Effector memory CD4-positive, alpha-beta T cell (primary cell): ENCODE data around the gene GCK.
A peak's percentile ranks its signal among the peaks of the same experiment; 100 is the strongest.
"Not testable (repeated sequence)": the region's sequence is repeated elsewhere in the genome, so short reads cannot be mapped to it uniquely, and the experiment has no call there.

Source experiments
- DNase-seq, 3 donors: peaks; one replicate each; pipeline ENCODE4 v3.0.0-alpha.2; 2020
- H3K27ac ChIP-seq: 2 replicates; pipeline ENCODE4 v1.7.0; 2013; ENCODE audit warnings: mild to moderate bottlenecking, low read length, moderate library complexity; ENCODE audit not compliant: insufficient read depth, poor library complexity, severe bottlenecking
- H3K27me3 ChIP-seq: replicated peaks from 2 replicates; pipeline ENCODE4 v1.7.0; 2013; ENCODE audit warnings: mild to moderate bottlenecking, low read length; ENCODE audit not compliant: insufficient read depth, control insufficient read depth, poor library complexity, severe bottlenecking
- H3K36me3 ChIP-seq: 2 replicates; pipeline ENCODE4 v1.7.0; 2013; ENCODE audit warnings: mild to moderate bottlenecking, low read length, moderate library complexity; ENCODE audit not compliant: control insufficient read depth, insufficient read depth
- H3K4me1 ChIP-seq: 2 replicates; pipeline ENCODE4 v1.7.0; 2013; ENCODE audit warnings: low read length, mild to moderate bottlenecking; ENCODE audit not compliant: control insufficient read depth, insufficient read depth, poor library complexity, severe bottlenecking
- H3K4me3 ChIP-seq: 2 replicates; pipeline ENCODE4 v1.7.0; 2013; ENCODE audit warnings: low read length, low read depth, mild to moderate bottlenecking; ENCODE audit not compliant: insufficient read depth, poor library complexity, severe bottlenecking
- H3K9me3 ChIP-seq: 2 replicates; pipeline ENCODE4 v1.7.0; 2013; ENCODE audit warnings: mild to moderate bottlenecking, low read length, moderate library complexity; ENCODE audit not compliant: control insufficient read depth

Gene GCK

GRCh38 chr7:44131173-44132029 lies 57.8 kb downstream of the GCK start:
- H3K9me3 ChIP-seq: no peaks in the 10 kb centered on the region
- no peak for DNase-seq
- H3K4me1 ChIP-seq: no peaks in the 10 kb centered on the region
- no peak overlapping the region for H3K4me3 ChIP-seq
- no peak overlapping the region for H3K27ac ChIP-seq
- no peaks in the 10 kb centered on the region for H3K36me3 ChIP-seq
- H3K27me3 ChIP-seq: no peaks in the 10 kb centered on the region

GRCh38 chr7:44128721-44129582 lies 60.3 kb downstream of the GCK start:
- H3K4me1 ChIP-seq: peaks cover 3% of the 10 kb centered on the region
- DNase-seq: no peak
- H3K4me3 ChIP-seq: no peak overlapping the region
- H3K27ac ChIP-seq: no peak overlapping the region
- H3K36me3 ChIP-seq: no peaks in the 10 kb centered on the region
- no peaks in the 10 kb centered on the region for H3K9me3 ChIP-seq
- H3K27me3 ChIP-seq: no peaks in the 10 kb centered on the region

GRCh38 chr7:44127161-44127560 lies 62.1 kb downstream of the GCK start:
- no peak for DNase-seq
- no peaks in the 10 kb centered on the region for H3K9me3 ChIP-seq
- H3K27me3 ChIP-seq: no peaks in the 10 kb centered on the region
- peaks cover 5% of the 10 kb centered on the region for H3K4me1 ChIP-seq
- H3K36me3 ChIP-seq: no peaks in the 10 kb centered on the region
- no peak overlapping the region for H3K4me3 ChIP-seq
- H3K27ac ChIP-seq: no peak overlapping the region

- H3K27me3 ChIP-seq, H3K4me1 ChIP-seq, H3K36me3 ChIP-seq, H3K9me3 ChIP-seq, DNase-seq, H3K4me3 ChIP-seq, H3K27ac ChIP-seq: not testable (repeated sequence)
Observed at GRCh38 chr7:44126574-44126973, 62.7 kb downstream of the GCK start.

- no peaks in the 10 kb centered on the region for H3K27me3 ChIP-seq
- H3K36me3 ChIP-seq: peaks cover 6% of the 10 kb centered on the region
- DNase-seq: no peak
- H3K27ac ChIP-seq: no peak overlapping the region
- no peak overlapping the region for H3K4me3 ChIP-seq
- peaks cover 5% of the 10 kb centered on the region for H3K4me1 ChIP-seq
- no peaks in the 10 kb centered on the region for H3K9me3 ChIP-seq
Observed at GRCh38 chr7:44124822-44125202, 64.4 kb downstream of the GCK start.

- DNase-seq: peak; percentile 92 to 96 (median 94)
- Histone ChIP-seq H3K27ac (peak within 1 kb of the TSS; percentile 58), H3K36me3 (peaks cover 6% of the 10 kb centered on the region), H3K4me3 (peak within 1 kb of the TSS; percentile 70), H3K27me3 (no peaks in the 10 kb centered on the region), H3K9me3 (no peaks in the 10 kb centered on the region), H3K4me1 (peaks cover 5% of the 10 kb centered on the region)
Observed at GRCh38 chr7:44123190-44124003, 65.8 kb downstream of the GCK start, which contains the start of gene POLD2. TSS of gene POLD2 (minus strand) at chr7:44123548. CDS start at chr7:44122053, 1,495 bp downstream.

GRCh38 chr7:44122529-44122928 lies 66.7 kb downstream of the GCK start:
- Histone ChIP-seq H3K36me3 (peaks cover 13% of the 10 kb centered on the region), H3K9me3 (no peaks in the 10 kb centered on the region), H3K4me1 (peaks cover 5% of the 10 kb centered on the region), H3K4me3 (peak overlapping the region; percentile 70), H3K27me3 (no peaks in the 10 kb centered on the region), H3K27ac (peak overlapping the region; percentile 58)
- no peak for DNase-seq

GRCh38 chr7:44121761-44122420 lies 67.3 kb downstream of the GCK start:
- Histone ChIP-seq H3K9me3 (no peaks in the 10 kb centered on the region), H3K36me3 (peaks cover 18% of the 10 kb centered on the region), H3K4me3 (no peak overlapping the region), H3K4me1 (peaks cover 5% of the 10 kb centered on the region), H3K27me3 (no peaks in the 10 kb centered on the region), H3K27ac (no peak overlapping the region)
- no peak for DNase-seq

- Histone ChIP-seq H3K4me1 (peaks cover 5% of the 10 kb centered on the region), H3K4me3 (no peak overlapping the region), H3K27me3 (no peaks in the 10 kb centered on the region)
Observed at GRCh38 chr7:44120395-44120794, 68.8 kb downstream of the GCK start.

More at GRCh38 chr7:44120395-44120794, 68.8 kb downstream of the GCK start:
- Histone ChIP-seq H3K27ac (no peak overlapping the region), H3K9me3 (no peaks in the 10 kb centered on the region), H3K36me3 (peaks cover 33% of the 10 kb centered on the region)
- no peak for DNase-seq
